ENCODE measurements around the gene ATG13. TPM values are rescaled to one million over a fixed set of nuclear protein-coding genes. Genes with fewer than 3 reads are reported as not detected.

ATG13 gene
- total RNA-seq, 2 donors from 2014 or later, result 54.5 to 80.2 TPM

DNA sequence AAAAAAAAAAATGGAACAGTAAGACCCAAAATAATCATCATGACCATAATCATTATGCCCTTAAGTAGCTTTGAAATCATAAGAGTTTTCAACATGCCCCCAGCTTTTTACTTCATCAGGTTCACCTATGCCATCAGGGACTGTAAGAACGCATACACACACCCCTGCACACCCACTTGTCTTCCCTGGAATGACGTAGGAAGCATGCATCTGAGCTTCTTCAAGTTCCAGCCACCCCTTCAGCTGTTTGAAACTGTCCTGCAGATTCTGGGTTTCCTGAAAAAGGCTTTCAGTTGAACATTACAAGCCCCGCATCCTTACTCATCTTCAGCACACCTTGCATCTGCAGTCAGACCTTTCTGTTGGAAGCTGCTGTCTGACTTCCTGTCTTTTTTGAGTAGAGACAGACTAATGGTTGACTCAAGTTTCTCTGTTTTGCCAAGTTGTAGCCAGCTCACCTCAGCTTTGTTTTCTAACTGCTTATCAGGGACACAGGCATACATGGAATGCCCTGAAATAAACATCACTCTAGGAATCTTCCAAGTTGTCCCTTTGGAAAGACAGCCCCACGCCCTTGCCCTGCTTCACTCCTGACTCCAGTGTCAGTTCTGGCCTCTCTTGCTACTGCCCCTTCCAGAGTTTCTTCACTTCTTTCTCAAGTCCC, 46.1 kb downstream of the ATG13 start:
- H3K27ac ChIP-seq, result peak overlapping the region; percentile 72 to 82
- TF ChIP-seq, protein P1, sequence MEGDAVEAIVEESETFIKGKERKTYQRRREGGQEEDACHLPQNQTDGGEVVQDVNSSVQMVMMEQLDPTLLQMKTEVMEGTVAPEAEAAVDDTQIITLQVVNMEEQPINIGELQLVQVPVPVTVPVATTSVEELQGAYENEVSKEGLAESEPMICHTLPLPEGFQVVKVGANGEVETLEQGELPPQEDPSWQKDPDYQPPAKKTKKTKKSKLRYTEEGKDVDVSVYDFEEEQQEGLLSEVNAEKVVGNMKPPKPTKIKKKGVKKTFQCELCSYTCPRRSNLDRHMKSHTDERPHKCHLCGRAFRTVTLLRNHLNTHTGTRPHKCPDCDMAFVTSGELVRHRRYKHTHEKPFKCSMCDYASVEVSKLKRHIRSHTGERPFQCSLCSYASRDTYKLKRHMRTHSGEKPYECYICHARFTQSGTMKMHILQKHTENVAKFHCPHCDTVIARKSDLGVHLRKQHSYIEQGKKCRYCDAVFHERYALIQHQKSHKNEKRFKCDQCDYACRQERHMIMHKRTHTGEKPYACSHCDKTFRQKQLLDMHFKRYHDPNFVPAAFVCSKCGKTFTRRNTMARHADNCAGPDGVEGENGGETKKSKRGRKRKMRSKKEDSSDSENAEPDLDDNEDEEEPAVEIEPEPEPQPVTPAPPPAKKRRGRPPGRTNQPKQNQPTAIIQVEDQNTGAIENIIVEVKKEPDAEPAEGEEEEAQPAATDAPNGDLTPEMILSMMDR (IDR thresholded peaks at IDR 0.05), result no peak
- no peaks in the 10 kb centered on the region for H3K27me3 ChIP-seq
- no peaks in the 10 kb centered on the region for H3K9me3 ChIP-seq
- H3K4me3 ChIP-seq, result no peak overlapping the region
- no peak for DNase-seq (ENCODE audit: low spot score)
- peaks cover 0 to 47% of the 10 kb centered on the region in 2 donors for H3K4me1 ChIP-seq
- H3K36me3 ChIP-seq, result peaks cover 45% of the 10 kb centered on the region

DNA sequence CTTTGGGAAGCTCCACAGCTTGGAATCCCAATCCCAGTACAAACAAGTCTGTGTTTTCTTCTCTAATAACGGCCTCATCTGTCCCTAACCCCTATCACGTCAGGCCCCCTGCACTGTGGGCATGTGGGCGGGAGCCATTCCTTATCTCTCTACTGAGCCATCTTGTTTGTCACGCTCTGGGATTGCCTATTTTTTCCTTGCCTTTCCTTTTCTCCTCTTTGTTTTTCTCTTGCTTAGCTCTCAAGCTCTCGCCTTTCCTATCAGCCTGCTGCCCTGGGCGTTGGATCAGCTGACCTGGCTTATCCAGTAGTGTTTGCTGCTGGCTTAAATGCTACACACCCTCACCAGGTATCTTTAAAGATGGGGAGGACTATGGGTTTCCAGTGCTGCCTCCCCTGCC, 47.3 kb downstream of the ATG13 start:
- Histone ChIP-seq H3K9me3 (no peaks in the 10 kb centered on the region), H3K27ac (peak overlapping the region; percentile 72 to 82), H3K36me3 (peaks cover 45% of the 10 kb centered on the region), H3K4me1 (peaks cover 0 to 43% of the 10 kb centered on the region in 2 donors), H3K4me3 (no peak overlapping the region), H3K27me3 (no peaks in the 10 kb centered on the region)
- DNase-seq (ENCODE audit: low spot score), result no peak
- TF ChIP-seq, protein P1 (IDR thresholded peaks at IDR 0.05), result no peak

DNA sequence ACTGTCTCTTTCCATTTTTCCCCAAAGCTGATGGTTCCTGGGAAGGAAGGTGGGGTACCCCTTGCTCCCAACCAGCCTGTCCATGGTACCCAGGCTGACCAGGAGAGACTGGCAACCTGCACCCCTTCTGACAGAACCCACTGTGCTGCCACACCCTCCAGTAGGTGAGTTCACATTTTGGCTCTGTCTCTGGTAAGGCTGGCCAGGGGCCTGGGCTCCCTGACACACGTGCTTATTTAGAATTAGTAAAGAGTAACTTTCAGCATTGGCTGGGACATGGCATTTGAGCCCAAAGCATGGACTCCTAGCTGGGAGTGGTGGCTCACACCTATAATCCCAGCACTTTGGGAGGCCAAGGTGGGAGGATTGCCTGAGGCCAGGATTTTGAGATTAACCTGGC, 48.0 kb downstream of the ATG13 start:
- TF ChIP-seq, protein P1 (IDR thresholded peaks at IDR 0.05), result no peak
- Histone ChIP-seq H3K27me3 (no peaks in the 10 kb centered on the region), H3K4me3 (no peak overlapping the region), H3K9me3 (no peaks in the 10 kb centered on the region), H3K27ac (peak overlapping the region; percentile 72 to 82), H3K4me1 (peaks cover 0 to 43% of the 10 kb centered on the region in 2 donors), H3K36me3 (peaks cover 45% of the 10 kb centered on the region)
- no peak for DNase-seq (ENCODE audit: low spot score)

DNA sequence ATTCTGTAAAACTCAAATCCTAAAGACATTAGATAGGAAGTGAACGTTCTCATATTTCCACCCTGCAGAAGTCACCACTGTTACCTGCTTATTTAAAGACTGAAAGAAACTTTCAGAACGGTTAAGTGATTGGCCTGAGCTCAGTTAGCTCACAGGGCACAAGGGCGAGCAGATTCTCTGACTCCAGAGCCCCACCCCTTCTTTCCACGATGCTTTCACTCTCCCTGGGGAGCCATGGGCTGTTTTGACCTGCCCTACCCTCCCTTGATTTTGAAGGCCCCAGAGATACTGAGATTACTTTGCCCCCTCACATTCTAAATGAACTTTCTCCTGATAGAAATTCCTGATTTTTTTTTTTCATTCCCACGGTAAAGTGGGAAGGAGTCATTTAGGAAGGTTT, 49.2 kb downstream of the ATG13 start:
- Histone ChIP-seq H3K4me1 (peaks cover 0 to 43% of the 10 kb centered on the region in 2 donors), H3K36me3 (peaks cover 56% of the 10 kb centered on the region), H3K27me3 (no peaks in the 10 kb centered on the region), H3K4me3 (no peak overlapping the region), H3K9me3 (no peaks in the 10 kb centered on the region), H3K27ac (peak overlapping the region; percentile 72 to 82)
- no peak for DNase-seq (ENCODE audit: low spot score)
- TF ChIP-seq, protein P1 (IDR thresholded peaks at IDR 0.05), result no peak

DNA sequence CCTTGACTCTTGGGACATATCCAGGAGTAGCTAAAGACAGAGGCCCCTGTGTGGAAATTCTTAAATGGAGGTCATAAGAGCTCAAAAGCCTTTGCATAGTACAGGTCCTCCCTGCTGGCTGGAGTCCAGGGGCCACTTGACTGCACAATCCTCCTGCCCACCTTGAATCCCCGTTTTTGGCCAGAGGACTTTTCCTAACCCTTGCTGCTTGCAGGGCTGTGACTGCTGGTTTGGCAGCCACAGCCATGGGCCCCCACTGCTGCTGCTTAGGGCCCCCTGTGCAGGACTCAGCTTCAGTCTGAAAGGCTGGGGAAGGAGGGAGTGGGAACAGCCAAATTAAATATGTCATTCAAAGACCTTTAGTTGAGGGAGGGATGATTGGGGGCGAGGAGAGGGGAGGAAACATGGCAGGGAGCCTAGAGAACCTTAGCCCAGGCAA, 49.7 kb downstream of the ATG13 start:
- H3K27me3 ChIP-seq, result no peaks in the 10 kb centered on the region
- H3K4me1 ChIP-seq, result peaks cover 0 to 45% of the 10 kb centered on the region in 2 donors
- H3K36me3 ChIP-seq, result peaks cover 62% of the 10 kb centered on the region
- TF ChIP-seq, protein P1 (IDR thresholded peaks at IDR 0.05), result no peak
- no peak overlapping the region for H3K4me3 ChIP-seq
- peak overlapping the region; percentile 72 to 82 for H3K27ac ChIP-seq
- no peak for DNase-seq (ENCODE audit: low spot score)
- H3K9me3 ChIP-seq, result no peaks in the 10 kb centered on the region
